HG02588 (cell line): Measurements from ENCODE around the gene MCUR1.
"Not testable (repeated sequence)": the region's sequence is repeated elsewhere in the genome, so short reads cannot be mapped to it uniquely, and the experiment has no call there.

Source experiments
- ATAC-seq: cut with Tn5 transposase; IDR thresholded peaks from one replicate; pipeline ENCODE4 v1.9.1; 2021; ENCODE audit warnings: mild to moderate bottlenecking, moderate library complexity; ENCODE audit not compliant: unreplicated experiment

Gene MCUR1

DNA sequence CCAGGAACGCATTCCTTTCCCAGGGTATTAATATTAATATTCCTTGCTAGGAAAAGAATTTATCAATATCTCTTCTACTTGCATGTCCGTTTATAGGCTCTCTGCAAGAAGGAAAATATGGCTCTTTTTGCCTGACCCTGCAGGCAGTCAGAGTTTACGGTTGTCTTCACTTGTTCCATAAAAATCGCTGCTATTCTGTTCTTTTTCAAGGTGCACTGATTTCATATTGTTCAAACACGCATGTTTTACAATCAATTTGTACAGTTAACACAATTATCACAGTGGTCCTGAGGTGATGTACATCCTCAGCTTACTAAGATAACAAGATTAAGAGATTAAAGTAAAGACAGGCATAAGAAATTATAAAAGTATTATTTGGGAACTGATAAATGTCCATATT lies 15.1 kb upstream of the MCUR1 start:
- not testable (repeated sequence) for ATAC-seq

DNA sequence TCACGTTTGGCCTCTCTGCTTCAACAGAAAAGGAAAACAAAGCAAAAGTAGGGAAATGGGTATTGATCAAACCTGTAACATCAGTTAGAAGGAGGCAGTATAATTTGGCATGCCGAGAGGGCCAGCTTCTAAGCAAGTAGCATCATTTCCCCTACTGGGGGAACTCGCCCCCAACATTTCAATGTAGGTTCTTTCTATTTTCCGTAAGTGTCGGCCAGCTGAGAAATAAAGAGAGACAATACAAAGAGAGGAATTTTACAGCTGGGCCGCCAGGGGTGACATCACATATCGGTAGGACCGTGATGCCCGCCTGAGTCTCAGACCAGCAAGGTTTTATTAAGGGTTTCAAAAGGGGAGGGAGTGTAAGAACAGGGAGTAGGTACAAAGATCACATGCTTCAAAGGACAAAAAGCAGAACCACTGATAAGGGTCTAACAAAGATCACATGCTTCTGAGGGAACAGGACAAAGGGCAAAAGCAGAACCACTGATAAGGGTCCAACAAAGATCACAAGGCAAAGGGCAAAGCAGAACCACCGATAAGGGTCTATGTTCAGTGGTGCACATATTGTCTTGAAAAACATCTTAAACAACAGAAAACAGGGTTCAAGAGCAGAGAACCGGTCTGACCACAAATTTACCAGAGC lies 14.4 kb upstream of the MCUR1 start:
- not testable (repeated sequence) for ATAC-seq

DNA sequence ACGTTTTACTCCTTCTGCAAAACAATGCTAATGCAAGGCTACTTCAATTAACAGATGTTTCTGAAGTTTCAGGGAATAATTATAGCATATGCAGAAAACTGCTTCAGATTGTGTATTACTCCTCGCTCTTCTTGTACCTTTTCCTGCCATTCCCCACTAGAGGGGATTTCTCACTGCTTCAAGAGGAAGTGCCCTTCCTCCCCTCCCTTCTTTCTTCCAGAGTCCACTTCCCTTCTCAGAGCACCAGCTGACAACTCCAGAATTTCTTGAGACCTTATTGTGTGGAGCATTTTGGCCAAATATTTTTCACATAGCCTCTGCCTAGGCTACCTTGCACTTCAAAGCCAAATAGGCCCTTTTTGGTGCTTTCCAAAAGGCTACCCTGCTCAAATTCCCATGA lies 12.7 kb upstream of the MCUR1 start:
- ATAC-seq = no peak

DNA sequence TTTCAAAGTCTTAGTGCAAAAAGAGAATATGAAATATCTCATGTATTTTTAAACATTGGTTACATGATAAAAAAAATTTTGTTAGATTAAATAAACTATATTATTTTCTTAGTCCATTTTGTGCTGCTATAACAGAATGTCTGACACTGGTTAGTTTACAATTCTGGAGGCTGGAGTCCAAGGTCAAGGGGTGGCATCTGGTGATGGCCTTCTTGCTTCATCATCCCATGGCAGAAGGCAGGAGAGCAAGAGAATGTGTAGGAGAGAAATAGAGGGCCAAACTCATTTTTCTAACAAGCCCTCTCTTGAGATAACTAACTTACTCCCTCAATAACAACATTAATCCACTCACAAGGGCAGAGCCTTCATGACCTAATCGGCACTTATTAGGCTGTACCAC lies 11.5 kb upstream of the MCUR1 start:
- no peak for ATAC-seq

DNA sequence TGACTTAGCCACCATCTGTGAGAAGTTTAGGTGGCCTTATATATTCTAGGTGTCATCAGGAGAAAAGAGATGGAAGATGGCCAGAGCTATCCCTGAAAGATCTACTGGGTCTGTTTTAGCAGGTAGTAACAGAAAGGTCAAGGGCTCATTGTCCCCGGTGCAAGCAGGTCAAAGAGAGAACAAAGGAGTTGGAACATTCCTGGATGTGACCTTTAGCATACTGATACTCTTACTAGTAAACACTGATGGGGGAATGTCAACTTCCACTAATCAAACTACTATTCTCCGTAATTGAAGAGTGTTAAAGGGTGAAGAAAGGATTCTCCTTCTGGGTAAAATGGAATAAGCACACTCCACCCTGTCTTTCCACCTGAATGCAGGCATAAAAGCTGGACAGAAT lies 4.0 kb upstream of the MCUR1 start:
- no peak for ATAC-seq

DNA sequence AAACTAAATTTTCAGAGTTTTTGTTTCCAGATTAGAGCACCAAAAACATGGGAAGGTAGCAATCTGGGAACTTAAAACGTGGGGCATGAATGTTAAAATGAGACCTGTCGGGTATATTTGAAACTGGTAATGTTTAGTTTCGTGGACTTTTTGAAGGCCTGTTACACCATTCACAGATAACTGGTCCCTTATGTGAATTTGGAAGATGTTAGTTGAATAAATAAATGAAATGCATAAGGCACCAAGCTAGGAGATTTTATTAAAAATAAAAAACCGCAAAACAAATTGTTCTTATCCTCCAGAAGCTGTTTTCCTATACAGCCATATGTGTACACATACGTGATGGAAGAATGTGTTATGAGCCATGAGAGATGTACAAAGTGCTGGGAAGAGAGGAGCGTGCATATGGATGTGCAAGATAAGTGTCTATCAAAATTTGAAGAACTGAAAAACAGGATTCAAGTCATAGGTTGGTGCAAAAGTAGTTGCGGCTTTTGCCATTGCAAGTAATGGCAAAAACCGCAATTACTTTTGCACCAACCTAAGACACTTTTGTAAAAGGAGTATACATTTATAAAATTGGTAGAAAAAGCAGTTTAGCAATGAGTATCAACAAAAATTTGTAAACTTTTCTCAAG lies 700 bp upstream of the MCUR1 start:
- ATAC-seq = no peak

DNA sequence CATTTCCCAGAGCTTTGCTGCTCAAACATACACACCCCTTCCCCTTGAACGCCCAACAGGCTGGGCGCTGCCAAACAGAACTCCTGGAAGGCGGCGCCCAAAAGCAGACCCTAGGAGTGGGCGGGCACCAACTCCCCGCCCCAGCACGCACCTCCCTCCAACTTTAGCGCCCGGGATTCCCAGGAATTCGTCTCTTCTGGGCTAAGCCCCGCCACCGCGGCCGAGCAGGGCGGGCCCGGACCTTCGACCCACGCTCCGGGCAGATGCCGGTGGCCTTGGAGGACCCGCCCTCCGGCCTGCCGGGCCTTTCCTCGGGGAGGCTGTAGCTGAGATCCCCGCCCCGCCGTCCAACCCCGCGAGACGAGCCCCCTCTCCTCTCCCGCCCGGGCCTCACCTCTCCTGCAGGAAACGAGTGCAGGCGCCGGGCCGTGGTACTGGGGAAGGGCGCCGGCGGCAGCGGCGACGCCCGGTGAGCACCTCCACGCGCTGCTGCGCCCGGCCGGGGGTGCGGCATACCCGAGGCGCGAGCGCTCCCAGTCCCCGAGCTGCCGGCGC lies 659 bp downstream of the MCUR1 start:
- peak; percentile 36 for ATAC-seq

DNA sequence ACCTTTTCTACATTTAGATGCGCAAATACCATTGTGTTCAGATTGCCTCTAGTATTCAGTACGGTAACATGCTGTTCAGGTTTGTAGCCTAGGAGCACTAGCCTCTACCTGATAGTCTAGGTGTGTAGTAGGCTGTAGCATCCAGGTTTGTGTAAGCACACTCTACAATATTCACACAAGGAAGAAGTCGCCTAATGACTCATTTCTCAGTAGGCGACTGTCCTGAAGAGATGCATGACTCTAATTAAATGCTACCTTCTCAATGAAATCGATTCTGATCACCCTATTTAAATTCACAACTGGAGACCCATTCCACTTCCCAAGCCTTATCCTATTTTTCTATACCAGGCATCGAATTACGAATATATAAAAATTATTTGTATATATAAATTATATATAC lies 1.3 kb downstream of the MCUR1 start:
- ATAC-seq = no peak

DNA sequence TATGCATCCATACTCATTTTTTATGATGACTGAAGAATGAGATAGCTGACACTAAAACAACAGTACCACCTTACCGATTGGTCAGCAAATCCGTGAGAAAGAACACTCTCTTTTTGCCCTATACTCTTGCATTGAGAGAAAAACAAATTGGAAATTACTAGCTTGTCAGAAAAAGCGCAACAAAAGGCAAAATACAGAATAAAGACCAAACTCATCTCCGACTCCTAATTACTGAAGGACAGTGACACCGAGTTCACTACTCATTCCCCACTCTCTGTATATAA lies 2.1 kb downstream of the MCUR1 start:
- no peak for ATAC-seq

DNA sequence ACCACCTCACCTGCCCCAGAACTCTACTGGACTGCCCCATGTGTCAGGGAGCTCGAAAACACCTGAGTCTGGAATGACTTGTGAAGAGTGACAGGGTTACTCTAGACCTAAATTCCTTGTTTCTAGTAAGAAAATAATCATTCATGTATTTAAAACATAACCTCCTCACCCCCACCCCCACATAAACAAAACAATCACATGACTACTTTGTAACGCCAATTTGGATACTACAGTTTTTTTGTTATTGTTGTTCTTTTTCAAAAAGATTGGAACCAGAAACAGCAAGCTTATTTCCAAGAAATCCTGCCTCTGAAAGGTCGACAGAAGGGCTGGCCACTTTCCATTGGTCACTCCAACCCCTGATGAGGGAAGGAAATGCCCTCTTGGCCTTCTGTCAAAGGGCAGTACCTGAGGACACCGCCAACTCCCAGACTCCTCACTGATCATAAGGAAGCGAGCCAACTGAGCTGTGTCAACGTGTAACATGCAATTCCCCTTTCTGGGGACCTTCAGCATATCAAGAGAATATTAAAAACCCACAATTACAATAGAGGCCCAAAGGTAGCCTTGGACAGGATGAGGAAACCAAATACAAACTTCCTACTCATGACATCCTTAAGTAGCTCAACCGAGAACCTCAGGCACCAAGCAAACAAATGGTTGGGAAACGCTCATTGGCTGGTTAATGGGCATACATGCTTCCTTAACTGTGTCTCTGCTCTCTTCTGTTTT lies 2.6 kb downstream of the MCUR1 start:
- no peak for ATAC-seq

DNA sequence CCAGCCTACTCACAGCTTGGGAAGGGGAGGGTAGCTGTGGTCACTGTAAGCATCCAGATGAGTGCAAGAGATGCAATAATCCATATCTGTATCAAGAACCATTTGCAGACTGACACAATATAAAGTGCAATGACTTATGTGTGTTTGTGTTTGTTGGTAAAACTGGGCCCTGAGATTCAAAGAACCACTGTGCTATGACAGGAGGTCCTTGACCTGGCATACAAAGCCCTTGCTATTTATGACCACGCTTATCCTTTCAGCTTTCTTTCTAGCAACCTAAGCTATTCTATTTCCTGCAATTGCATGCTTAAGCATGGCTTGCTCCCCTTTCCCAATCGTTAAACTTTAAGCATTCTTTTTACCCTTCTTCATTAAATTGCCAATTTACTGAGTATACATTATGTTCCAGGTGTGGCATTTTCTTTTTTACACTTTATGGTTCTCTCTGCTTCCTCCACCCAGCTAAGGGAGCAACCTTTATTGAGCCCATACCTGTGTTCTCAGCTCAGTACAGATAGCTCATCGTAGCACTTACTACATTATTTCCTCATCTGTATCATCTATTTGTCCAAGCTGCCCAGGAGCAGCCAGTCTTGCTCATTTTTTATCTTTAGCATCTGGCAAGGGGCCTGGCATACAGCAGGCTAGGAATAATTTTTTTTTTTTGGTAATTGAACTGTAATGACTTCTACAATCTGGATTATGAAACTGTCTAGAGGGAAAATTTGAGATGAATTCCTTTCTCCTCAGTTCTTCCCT lies 3.5 kb downstream of the MCUR1 start:
- ATAC-seq = no peak

DNA sequence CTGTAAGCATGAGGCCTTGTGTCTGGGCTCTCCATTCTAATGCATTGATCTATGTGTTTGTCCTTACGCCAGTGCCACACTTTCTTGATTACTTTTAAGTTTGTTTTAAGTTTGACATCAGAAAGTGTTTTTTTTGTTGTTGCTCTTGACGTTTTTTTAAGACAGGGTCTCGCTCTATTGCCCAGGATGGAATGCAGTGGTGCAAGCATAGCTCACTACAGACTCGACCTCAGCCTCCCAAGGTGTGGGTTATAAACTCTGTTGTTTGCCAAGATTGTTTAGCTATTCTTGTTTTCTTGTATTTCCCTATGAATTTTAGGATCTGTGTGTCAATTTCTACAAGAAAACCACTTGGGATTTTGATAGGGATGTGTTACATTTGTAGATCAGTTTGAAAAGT lies 5.6 kb downstream of the MCUR1 start:
- ATAC-seq = no peak

DNA sequence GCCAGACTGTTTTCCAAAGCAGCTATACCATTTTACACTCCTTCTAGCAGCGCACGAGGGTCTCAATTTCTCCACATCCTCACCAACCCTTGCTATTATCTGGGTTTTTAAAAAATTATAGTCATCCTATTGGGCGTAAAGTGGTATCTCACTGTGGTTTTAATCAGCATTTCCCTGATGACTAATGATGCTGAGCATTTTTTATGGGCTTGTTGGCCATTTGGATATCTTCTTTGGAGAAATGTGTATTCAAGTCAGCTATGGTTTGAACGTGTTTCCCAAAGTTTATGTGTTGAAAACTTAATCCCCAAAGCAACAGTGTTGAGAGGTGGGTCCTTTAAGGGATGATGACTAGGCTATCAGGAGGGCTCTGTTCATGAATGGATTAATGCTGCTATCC lies 6.7 kb downstream of the MCUR1 start:
- ATAC-seq = no peak

DNA sequence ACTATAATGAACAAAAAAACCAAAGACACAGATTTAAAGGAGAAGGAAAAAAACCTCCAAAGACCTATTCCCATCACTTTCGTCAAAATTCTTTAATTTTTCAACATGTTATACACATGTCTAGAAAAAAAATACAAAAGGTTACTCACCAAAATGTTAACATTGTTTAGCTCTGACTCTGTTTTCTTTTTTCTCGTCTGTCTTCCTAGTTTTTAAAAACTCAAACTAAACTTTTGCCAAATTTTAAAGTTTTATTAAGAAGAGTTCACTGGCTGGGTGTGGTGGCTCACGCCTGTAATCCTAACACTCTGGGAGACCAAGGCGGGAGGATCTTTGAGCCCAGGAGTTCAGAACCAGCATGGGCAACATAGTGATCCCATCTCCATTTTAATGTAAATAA lies 10.8 kb downstream of the MCUR1 start:
- ATAC-seq = no peak

DNA sequence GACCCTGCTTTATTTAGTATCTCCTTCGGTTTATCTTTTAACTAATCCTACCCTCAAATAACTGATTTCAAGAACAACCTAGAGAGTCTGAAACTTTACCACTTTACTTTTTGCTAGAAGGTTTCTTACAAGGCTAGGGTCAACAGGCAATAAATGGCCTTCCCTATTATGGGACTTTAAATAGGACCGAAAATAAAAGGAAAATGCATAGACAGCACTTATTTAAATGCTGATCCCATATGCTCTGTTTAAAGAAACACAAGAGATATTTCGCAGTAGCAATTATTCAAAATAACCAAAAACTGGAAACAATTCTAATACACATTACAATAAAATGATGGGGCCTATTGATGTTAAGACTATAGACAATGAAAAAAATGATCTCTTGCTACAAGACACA lies 13.7 kb downstream of the MCUR1 start:
- ATAC-seq = no peak

DNA sequence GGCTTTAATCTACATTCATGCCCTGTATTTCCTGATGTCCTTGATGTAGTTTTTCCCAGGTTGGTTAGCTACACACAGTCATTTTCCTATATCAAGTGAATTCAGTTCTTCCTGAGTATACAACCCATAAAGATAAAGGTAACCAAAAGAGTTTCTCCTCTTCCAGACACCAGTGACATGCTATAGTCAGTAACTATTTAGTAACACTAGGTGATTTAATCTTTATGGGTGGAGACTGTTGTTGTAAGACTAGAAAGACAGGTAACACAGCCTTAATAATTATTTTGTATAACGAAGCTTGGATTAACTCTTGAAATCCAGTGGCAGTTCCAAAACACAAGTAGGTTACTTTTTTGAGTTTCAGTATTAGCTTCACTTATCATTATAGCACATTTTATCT lies 17.6 kb downstream of the MCUR1 start:
- ATAC-seq = no peak

DNA sequence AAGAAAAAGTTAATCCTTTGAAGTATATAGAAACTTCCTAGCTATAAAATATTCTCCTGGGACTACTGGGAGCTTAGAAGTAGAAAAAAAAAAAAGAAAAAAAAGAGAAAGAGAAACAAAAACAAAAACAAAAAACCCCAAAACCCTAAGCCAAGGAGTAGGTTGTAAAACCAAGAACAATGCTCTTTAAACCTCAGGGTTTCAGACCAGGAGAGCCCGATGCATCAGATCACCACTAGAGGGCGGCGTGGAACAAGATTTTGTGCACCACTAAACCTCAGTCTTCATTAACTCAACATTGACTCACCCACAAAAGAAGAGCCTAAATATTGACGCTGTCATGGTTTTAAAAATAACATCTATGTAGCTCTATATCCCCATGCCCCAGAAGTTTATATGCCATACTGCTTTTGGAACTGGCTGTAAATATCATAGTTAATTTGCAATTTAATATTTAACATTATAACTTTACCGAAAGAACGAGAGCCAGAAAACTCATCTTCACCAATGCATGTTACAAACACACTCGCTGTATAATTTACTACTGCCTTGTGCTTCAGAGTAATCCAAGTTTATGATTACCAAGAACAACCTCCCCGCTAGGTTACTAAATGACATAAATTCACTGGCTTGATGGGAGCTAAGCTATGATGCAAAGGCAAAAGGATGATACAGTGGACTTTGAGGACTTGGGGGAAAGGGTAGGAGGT lies 19.2 kb downstream of the MCUR1 start:
- ATAC-seq = peak; percentile 87

DNA sequence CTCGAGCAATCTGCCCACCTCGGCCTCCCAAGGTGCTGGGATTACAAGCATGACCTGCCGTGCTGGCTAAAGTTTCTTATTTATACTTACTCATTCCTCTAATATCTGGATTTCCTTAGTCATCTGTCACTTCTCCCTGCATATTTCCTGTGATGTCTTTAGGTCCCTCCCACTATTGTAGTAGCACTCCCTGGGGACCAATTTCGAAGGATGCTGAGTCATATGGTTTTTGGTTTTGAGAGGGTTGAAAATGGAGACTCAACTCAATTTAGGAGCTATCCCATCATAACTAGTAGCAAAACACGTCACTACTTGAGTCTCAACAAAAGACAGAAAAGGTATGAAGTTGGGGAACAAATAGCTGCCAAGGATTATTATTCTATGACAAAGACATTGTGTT lies 20.2 kb downstream of the MCUR1 start:
- ATAC-seq = no peak

DNA sequence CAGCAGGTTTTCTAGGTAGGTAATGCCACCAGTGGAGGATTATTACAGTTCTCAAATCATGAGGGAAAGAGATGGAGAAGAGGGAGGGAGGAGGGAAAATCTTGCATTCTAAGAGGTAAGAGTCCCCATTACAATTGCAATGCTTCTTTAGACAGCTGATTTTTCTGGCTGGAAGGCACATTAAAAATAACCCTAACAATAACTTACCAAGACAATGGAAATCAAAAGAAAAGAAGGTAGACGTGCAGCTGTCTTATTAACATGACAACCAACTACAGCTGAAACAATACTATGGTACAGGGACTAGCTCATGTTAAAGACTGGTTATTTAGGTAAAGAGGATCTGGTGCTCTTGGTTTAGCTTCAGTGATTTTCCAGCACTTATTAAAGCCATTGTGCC lies 24.6 kb downstream of the MCUR1 start:
- no peak for ATAC-seq

DNA sequence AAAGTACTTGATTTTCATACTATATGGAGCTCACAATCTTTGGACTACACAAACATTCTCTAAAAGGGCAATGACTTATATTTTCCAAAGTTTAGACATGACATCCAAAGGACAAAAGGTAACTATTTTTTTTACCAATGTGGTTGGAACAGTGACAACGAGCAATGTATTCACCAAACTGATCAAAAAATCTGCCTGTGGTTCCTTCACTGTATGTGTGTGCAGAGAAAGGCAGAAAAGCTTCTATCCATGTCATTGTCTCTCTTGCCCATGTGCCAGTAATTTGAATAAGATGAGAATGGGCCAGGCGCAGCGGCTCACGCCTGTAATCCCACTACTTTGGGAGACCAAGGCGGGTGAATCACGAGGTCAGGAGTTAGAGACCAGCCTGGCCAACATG lies 25.5 kb downstream of the MCUR1 start:
- no peak for ATAC-seq

DNA sequence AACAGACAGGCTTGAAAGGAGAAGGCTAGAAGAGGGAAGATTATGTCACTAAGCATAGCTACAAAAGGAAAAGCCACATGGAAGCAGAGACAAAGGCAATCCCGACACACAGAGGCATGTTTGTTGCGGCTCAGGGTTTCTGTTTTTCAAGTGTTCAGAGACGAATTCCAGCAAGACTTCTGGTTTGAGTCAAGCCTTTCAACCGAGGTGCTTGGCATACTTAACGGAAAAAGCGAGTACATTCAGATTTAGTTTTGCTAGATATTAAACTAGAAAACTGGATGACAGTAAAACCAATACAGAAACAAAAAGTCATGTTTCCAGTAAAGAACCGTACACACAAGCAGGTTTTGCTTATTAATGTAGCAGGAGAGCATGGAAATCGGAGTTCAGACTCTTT lies 27.2 kb downstream of the MCUR1 start:
- ATAC-seq = no peak
